Omental fat pad (tissue), 4 donors: Measurements from ENCODE around the gene TNP2. TPM values are rescaled to one million over a fixed set of nuclear protein-coding genes. Genes with fewer than 3 reads are reported as not detected.
A peak's percentile ranks its signal among the peaks of the same experiment; 100 is the strongest.

ENCODE experiments used
- ATAC-seq: fragments of 150-250 bp; one replicate; pipeline ENCODE4 v1.9.1; 2016; ENCODE audit warnings: mild to moderate bottlenecking, moderate library complexity; ENCODE audit not compliant: low FRiP score
- DNase-seq: peaks from one replicate; pipeline ENCODE4 v3.0.0-alpha.2; 2019; ENCODE audit warnings: low spot score
- CTCF ChIP-seq, 3 donors: fragments of 450-650 bp; IDR thresholded peaks; one replicate each; pipeline ENCODE4 v1.5.1; 2016 to 2017; ENCODE audit warnings: antibody characterized with exemption in 3 of 3, mild to moderate bottlenecking in 3 of 3, moderate library complexity in 2 of 3
- total RNA-seq, 4 donors: library from RNA; depleted of rRNA; stranded (reverse); fragments of >200 nt; gene quantifications; one replicate each; pipeline ENCODE4 v1.1.0, GENCODE V29; 2016

Gene TNP2
- total RNA-seq, 4 donors from 2014 or later: not detected

- ATAC-seq (peak; percentile 0), DNase-seq (no peak)
- TF ChIP-seq CTCF (IDR thresholded peaks at IDR 0.05): no peak
These were observed 14.0 kb downstream of the TNP2 start for GRCh38 chr16:11254913-11255736.

- DNase-seq (no peak), ATAC-seq (no peak)
- peak in 1 of 3 donors; percentile 14 for TF ChIP-seq CTCF (IDR thresholded peaks at IDR 0.05)
These were observed 14.9 kb downstream of the TNP2 start for GRCh38 chr16:11253995-11254912.

GRCh38 chr16:11253009-11253994, 15.8 kb downstream of the TNP2 start:
- ATAC-seq: no peak
- TF ChIP-seq CTCF (IDR thresholded peaks at IDR 0.05): no peak
- no peak for DNase-seq

GRCh38 chr16:11252482-11252931, 16.6 kb downstream of the TNP2 start:
- ATAC-seq: no peak
- no peak for TF ChIP-seq CTCF (IDR thresholded peaks at IDR 0.05)

GRCh38 chr16:11251525-11252481, 17.3 kb downstream of the TNP2 start:
- DNase-seq: no peak
- TF ChIP-seq CTCF (IDR thresholded peaks at IDR 0.05): no peak
- no peak for ATAC-seq

More at GRCh38 chr16:11252482-11252931, 16.6 kb downstream of the TNP2 start:
- no peak for DNase-seq
